Endothelial cell (in vitro differentiated cells): Measurements from ENCODE around the gene ANO4. TPM values are rescaled to one million over a fixed set of nuclear protein-coding genes. Genes with fewer than 3 reads are reported as not detected.

ENCODE experiments used
- DNase-seq: peaks from one replicate; pipeline ENCODE4 v3.0.0; 2021; ENCODE audit warnings: low spot score
- H3K27ac Mint-ChIP-seq: one replicate; pipeline ENCODE4 v1.8.0; 2021; ENCODE audit warnings: mixed read lengths, inconsistent platforms; ENCODE audit not compliant: unreplicated experiment
- H3K27me3 Mint-ChIP-seq: one replicate; pipeline ENCODE4 v1.8.0; 2021; ENCODE audit warnings: mild to moderate bottlenecking, moderate library complexity, mixed read lengths, inconsistent platforms; ENCODE audit not compliant: unreplicated experiment
- H3K36me3 Mint-ChIP-seq: one replicate; pipeline ENCODE4 v1.8.0; 2021; ENCODE audit warnings: mild to moderate bottlenecking, low read depth, mixed read lengths, inconsistent platforms; ENCODE audit not compliant: unreplicated experiment
- H3K4me1 Mint-ChIP-seq: one replicate; pipeline ENCODE4 v1.8.0; 2021; ENCODE audit warnings: mild to moderate bottlenecking, mixed read lengths, inconsistent platforms; ENCODE audit not compliant: unreplicated experiment
- H3K4me3 Mint-ChIP-seq: one replicate; pipeline ENCODE4 v1.8.0; 2021; ENCODE audit warnings: mild to moderate bottlenecking, mixed read lengths, inconsistent platforms; ENCODE audit not compliant: unreplicated experiment
- H3K9me3 Mint-ChIP-seq: one replicate; pipeline ENCODE4 v1.8.0; 2021; ENCODE audit warnings: mixed read lengths, inconsistent platforms; ENCODE audit not compliant: unreplicated experiment
- CTCF ChIP-seq: fragments of 200-600 bp; sonication (generic); IDR thresholded peaks from one replicate; pipeline ENCODE4 v1.5.0; 2021; ENCODE audit warnings: antibody characterized with exemption; ENCODE audit not compliant: unreplicated experiment
- total RNA-seq: library from RNA; stranded (reverse); fragmentation: NEBNext Ultra II Directional; extraction: Animal tissue kit (Norgen Biotek cat#: 25700); gene quantifications from one replicate; pipeline ENCODE4 v1.2.1, GENCODE V29; 2021; ENCODE audit not compliant: unreplicated experiment

Gene ANO4
- total RNA-seq, 1 donor from 2014 or later, result 1.1 TPM

- no peak overlapping the region for H3K27ac Mint-ChIP-seq
- peaks cover 5% of the 10 kb centered on the region for H3K4me1 Mint-ChIP-seq
- no peaks in the 10 kb centered on the region for H3K36me3 Mint-ChIP-seq
These were observed 4.6 kb upstream of the ANO4 start for GRCh38 chr12:100789975-100790374.

GRCh38 chr12:100790552-100790951 lies 4.0 kb upstream of the ANO4 start:
- Mint-ChIP-seq H3K4me1 (peaks cover 9% of the 10 kb centered on the region), H3K36me3 (no peaks in the 10 kb centered on the region), H3K27ac (no peak overlapping the region), H3K27me3 (no peaks in the 10 kb centered on the region), H3K9me3 (no peaks in the 10 kb centered on the region), H3K4me3 (no peak overlapping the region)
- TF ChIP-seq CTCF, result no peak
- no peak for DNase-seq

More at GRCh38 chr12:100789975-100790374, 4.6 kb upstream of the ANO4 start:
- no peak for DNase-seq
- no peaks in the 10 kb centered on the region for H3K27me3 Mint-ChIP-seq
- H3K4me3 Mint-ChIP-seq, result no peak overlapping the region
- no peak for TF ChIP-seq CTCF
- H3K9me3 Mint-ChIP-seq, result no peaks in the 10 kb centered on the region

GRCh38 chr12:100793182-100793581 lies 1.4 kb upstream of the ANO4 start:
- Mint-ChIP-seq H3K36me3 (no peaks in the 10 kb centered on the region), H3K4me3 (no peak overlapping the region), H3K27ac (no peak overlapping the region), H3K27me3 (no peaks in the 10 kb centered on the region), H3K4me1 (peaks cover 13% of the 10 kb centered on the region), H3K9me3 (no peaks in the 10 kb centered on the region)
- no peak for TF ChIP-seq CTCF
- no peak for DNase-seq

GRCh38 chr12:100795174-100795799 lies 711 bp downstream of the ANO4 start:
- no peak for DNase-seq
- TF ChIP-seq CTCF, result no peak
- Mint-ChIP-seq H3K27ac (no peak overlapping the region), H3K27me3 (no peaks in the 10 kb centered on the region), H3K4me3 (no peak overlapping the region), H3K4me1 (peaks cover 17% of the 10 kb centered on the region), H3K36me3 (no peaks in the 10 kb centered on the region), H3K9me3 (no peaks in the 10 kb centered on the region)

GRCh38 chr12:100795800-100796179 lies 1.2 kb downstream of the ANO4 start:
- H3K9me3 Mint-ChIP-seq, result no peaks in the 10 kb centered on the region
- DNase-seq, result no peak
- no peak overlapping the region for H3K27ac Mint-ChIP-seq
- H3K4me1 Mint-ChIP-seq, result peaks cover 17% of the 10 kb centered on the region
- TF ChIP-seq CTCF, result no peak
- no peak overlapping the region for H3K4me3 Mint-ChIP-seq
- no peaks in the 10 kb centered on the region for H3K27me3 Mint-ChIP-seq
- H3K36me3 Mint-ChIP-seq, result no peaks in the 10 kb centered on the region
